SU-DHL-6 (cell line): ENCODE data around the gene KHDC3L.

ENCODE experiments used
- H2AFZ ChIP-seq: fragments of 200-600 bp; sonication (generic); 2 replicates; pipeline ENCODE4 v1.6.1; 2014; ENCODE audit warnings: low read depth, mild to moderate bottlenecking, moderate library complexity, mixed read lengths, antibody characterized with exemption, low read length; ENCODE audit not compliant: severe bottlenecking
- H3F3A ChIP-seq: fragments of 200-600 bp; shearing (Covaris generic); 2 replicates; pipeline ENCODE4 v1.6.0; 2016; ENCODE audit warnings: antibody characterized with exemption, mild to moderate bottlenecking; ENCODE audit not compliant: insufficient read depth
- H3K27ac ChIP-seq: fragments of 200-600 bp; sonication (generic); 2 replicates; pipeline ENCODE4 v1.5.1; 2016; ENCODE audit warnings: low read depth, mild to moderate bottlenecking, low read length, moderate library complexity, mixed read lengths
- H3K27me3 ChIP-seq: fragments of 200-600 bp; sonication (generic), shearing (Covaris generic); 2 replicates; pipeline ENCODE4 v1.6.0; 2014; ENCODE audit warnings: mild to moderate bottlenecking, low read length
- H3K36me3 ChIP-seq: fragments of 200-600 bp; sonication (generic); 2 replicates; pipeline ENCODE4 v1.6.1; 2014; ENCODE audit warnings: mild to moderate bottlenecking, low read length, mixed read lengths
- H3K4me2 ChIP-seq: fragments of 300-600, 200-600 bp; shearing (Covaris generic), sonication (generic); 2 replicates; pipeline ENCODE4 v1.6.0; 2014; ENCODE audit warnings: low read length, low read depth, mild to moderate bottlenecking; ENCODE audit not compliant: poor library complexity, severe bottlenecking
- H3K4me3 ChIP-seq: fragments of 200-600 bp; sonication (generic); 2 replicates; pipeline ENCODE4 v1.5.1; 2014; ENCODE audit warnings: antibody characterized with exemption, low read length, mild to moderate bottlenecking, mixed read lengths; ENCODE audit not compliant: insufficient read depth, poor library complexity, severe bottlenecking
- H3K79me2 ChIP-seq: fragments of 200-600 bp; sonication (generic); 2 replicates; pipeline ENCODE4 v1.6.1; 2014; ENCODE audit warnings: mild to moderate bottlenecking, low read length, moderate library complexity; ENCODE audit not compliant: insufficient read depth
- H3K9ac ChIP-seq: fragments of 200-600 bp; sonication (generic); 2 replicates; pipeline ENCODE4 v1.7.0; 2014; ENCODE audit warnings: mild to moderate bottlenecking, low read length
- H3K9me2 ChIP-seq: fragments of 200-600 bp; sonication (generic); replicated peaks from 2 replicates; pipeline ENCODE4 v1.6.1; 2014; ENCODE audit warnings: low read length; ENCODE audit not compliant: insufficient read depth
- H3K9me3 ChIP-seq: fragments of 200-600 bp; sonication (generic); 2 replicates; pipeline ENCODE4 v1.6.1; 2014; ENCODE audit warnings: low read length, mixed read lengths; ENCODE audit not compliant: insufficient read depth
- H4K20me1 ChIP-seq: fragments of 200-600 bp; sonication (generic); 2 replicates; pipeline ENCODE4 v1.6.1; 2014; ENCODE audit warnings: low read depth, mild to moderate bottlenecking, antibody characterized with exemption, low read length, moderate library complexity, mixed read lengths
- EZH2phosphoT487 ChIP-seq: fragments of 200-600 bp; sonication (generic), shearing (Covaris generic); conservative IDR thresholded peaks from 2 replicates; pipeline ENCODE4 v1.6.1; 2018; ENCODE audit warnings: mild to moderate bottlenecking, antibody characterized with exemption, low read length, moderate library complexity, mixed read lengths
- TF ChIP-seq, protein P1 (sequence below): fragments of 200-600 bp; sonication (generic); IDR thresholded peaks from one replicate; pipeline ENCODE4 v1.5.1; 2017; ENCODE audit warnings: antibody characterized with exemption, mild to moderate bottlenecking, low read length, moderate library complexity; ENCODE audit not compliant: insufficient read depth, poor library complexity, severe bottlenecking

KHDC3L gene

GRCh38 chr6:73362358-73362757 lies at the start of gene KHDC3L:
Gene KHDC3L, plus strand, starts transcription at chr6:73362658. Its CDS starts 72 bp downstream, at chr6:73362730.
- no peaks in the 10 kb centered on the region for H3K79me2 ChIP-seq
- no peaks in the 10 kb centered on the region for H3K9me2 ChIP-seq
- H3K4me3 ChIP-seq = no peak within 1 kb of the TSS
- no peak within 1 kb of the TSS for H3K9ac ChIP-seq
- no peak for TF ChIP-seq EZH2phosphoT487
- no peak within 1 kb of the TSS for H3K4me2 ChIP-seq
- H2AFZ ChIP-seq = no peak within 1 kb of the TSS
- no peak within 1 kb of the TSS for H3K27ac ChIP-seq
- no peaks in the 10 kb centered on the region for H3K9me3 ChIP-seq
- no peaks in the 10 kb centered on the region for H3K36me3 ChIP-seq
- no peaks in the 10 kb centered on the region for H3F3A ChIP-seq
- H4K20me1 ChIP-seq = no peaks in the 10 kb centered on the region
- no peaks in the 10 kb centered on the region for H3K27me3 ChIP-seq

GRCh38 chr6:73314577-73315492 lies 47.6 kb upstream of the KHDC3L start:
- TF ChIP-seq, protein P1, sequence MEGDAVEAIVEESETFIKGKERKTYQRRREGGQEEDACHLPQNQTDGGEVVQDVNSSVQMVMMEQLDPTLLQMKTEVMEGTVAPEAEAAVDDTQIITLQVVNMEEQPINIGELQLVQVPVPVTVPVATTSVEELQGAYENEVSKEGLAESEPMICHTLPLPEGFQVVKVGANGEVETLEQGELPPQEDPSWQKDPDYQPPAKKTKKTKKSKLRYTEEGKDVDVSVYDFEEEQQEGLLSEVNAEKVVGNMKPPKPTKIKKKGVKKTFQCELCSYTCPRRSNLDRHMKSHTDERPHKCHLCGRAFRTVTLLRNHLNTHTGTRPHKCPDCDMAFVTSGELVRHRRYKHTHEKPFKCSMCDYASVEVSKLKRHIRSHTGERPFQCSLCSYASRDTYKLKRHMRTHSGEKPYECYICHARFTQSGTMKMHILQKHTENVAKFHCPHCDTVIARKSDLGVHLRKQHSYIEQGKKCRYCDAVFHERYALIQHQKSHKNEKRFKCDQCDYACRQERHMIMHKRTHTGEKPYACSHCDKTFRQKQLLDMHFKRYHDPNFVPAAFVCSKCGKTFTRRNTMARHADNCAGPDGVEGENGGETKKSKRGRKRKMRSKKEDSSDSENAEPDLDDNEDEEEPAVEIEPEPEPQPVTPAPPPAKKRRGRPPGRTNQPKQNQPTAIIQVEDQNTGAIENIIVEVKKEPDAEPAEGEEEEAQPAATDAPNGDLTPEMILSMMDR = no peak
- TF ChIP-seq EZH2phosphoT487 = no peak
- no peaks in the 10 kb centered on the region for H4K20me1 ChIP-seq
- no peak overlapping the region for H2AFZ ChIP-seq
- no peak overlapping the region for H3K4me3 ChIP-seq
- no peak overlapping the region for H3K27ac ChIP-seq
- no peaks in the 10 kb centered on the region for H3K9me3 ChIP-seq
- no peak overlapping the region for H3K9ac ChIP-seq
- no peaks in the 10 kb centered on the region for H3F3A ChIP-seq
- no peaks in the 10 kb centered on the region for H3K27me3 ChIP-seq
- H3K4me2 ChIP-seq = no peak overlapping the region
- H3K9me2 ChIP-seq = no peaks in the 10 kb centered on the region
- H3K79me2 ChIP-seq = peaks cover under 1% of the 10 kb centered on the region; the same call in 1 of the 2 replicates
- H3K36me3 ChIP-seq = no peaks in the 10 kb centered on the region

- H4K20me1 ChIP-seq = no peaks in the 10 kb centered on the region
- TF ChIP-seq, protein P1 = no peak
- no peak for TF ChIP-seq EZH2phosphoT487
- H3F3A ChIP-seq = no peaks in the 10 kb centered on the region
- H3K9me3 ChIP-seq = no peaks in the 10 kb centered on the region
- no peak overlapping the region for H3K9ac ChIP-seq
- no peaks in the 10 kb centered on the region for H3K9me2 ChIP-seq
- H3K4me3 ChIP-seq = no peak overlapping the region
- H2AFZ ChIP-seq = no peak overlapping the region
- no peaks in the 10 kb centered on the region for H3K36me3 ChIP-seq
- no peaks in the 10 kb centered on the region for H3K79me2 ChIP-seq
- no peaks in the 10 kb centered on the region for H3K27me3 ChIP-seq
- no peak overlapping the region for H3K4me2 ChIP-seq
- H3K27ac ChIP-seq = no peak overlapping the region
These were observed 39.1 kb upstream of the KHDC3L start for GRCh38 chr6:73323323-73323722.

DNA sequence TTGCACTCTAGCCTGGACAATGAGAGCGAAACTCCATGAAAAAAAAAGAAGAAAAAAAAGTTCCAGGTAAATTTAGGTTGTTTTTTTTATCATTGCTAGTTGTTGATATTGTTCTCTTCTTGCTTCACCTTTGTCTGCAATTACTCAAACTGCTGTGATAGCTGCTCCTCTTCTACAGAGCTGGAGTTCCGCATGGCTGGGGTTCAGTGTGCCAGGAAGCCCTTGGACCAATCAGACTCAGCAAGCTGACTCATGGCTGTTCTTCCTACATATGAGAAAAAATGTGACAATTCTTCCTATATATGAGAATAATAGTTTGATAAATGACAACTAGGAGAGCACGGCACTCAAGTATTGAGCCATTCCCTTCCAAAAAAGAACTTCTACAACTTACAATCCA lies 36.8 kb upstream of the KHDC3L start:
- H4K20me1 ChIP-seq = no peaks in the 10 kb centered on the region
- H3F3A ChIP-seq = no peaks in the 10 kb centered on the region
- no peak overlapping the region for H3K4me3 ChIP-seq
- no peak overlapping the region for H3K27ac ChIP-seq
- H3K79me2 ChIP-seq = no peaks in the 10 kb centered on the region
- H2AFZ ChIP-seq = no peak overlapping the region
- H3K36me3 ChIP-seq = no peaks in the 10 kb centered on the region
- TF ChIP-seq, protein P1 = no peak
- TF ChIP-seq EZH2phosphoT487 = no peak
- no peaks in the 10 kb centered on the region for H3K27me3 ChIP-seq
- H3K4me2 ChIP-seq = no peak overlapping the region
- H3K9ac ChIP-seq = no peak overlapping the region
- no peaks in the 10 kb centered on the region for H3K9me3 ChIP-seq
- no peaks in the 10 kb centered on the region for H3K9me2 ChIP-seq
